Muscle of leg (tissue), 16 donors: ENCODE measurements around the gene PIEZO1. TPM values are rescaled to one million over a fixed set of nuclear protein-coding genes. Genes with fewer than 3 reads are reported as not detected.

Experiments used
- DNase-seq: peaks from one replicate; pipeline ENCODE4 v3.0.0; 2013
- H3K27ac ChIP-seq: one replicate; pipeline ENCODE4 v1.5.1; 2013; ENCODE audit warnings: mild to moderate bottlenecking, low read length, control low read depth
- H3K27me3 ChIP-seq: one replicate; pipeline ENCODE4 v1.6.1; 2013; ENCODE audit warnings: low read length; ENCODE audit not compliant: control insufficient read depth, insufficient read depth
- H3K36me3 ChIP-seq: one replicate; pipeline ENCODE4 v1.6.1; 2013; ENCODE audit warnings: low read length; ENCODE audit not compliant: control insufficient read depth, insufficient read depth
- H3K4me1 ChIP-seq: one replicate; pipeline ENCODE4 v1.6.1; 2013; ENCODE audit warnings: low read length; ENCODE audit not compliant: control insufficient read depth, insufficient read depth
- H3K4me3 ChIP-seq: one replicate; pipeline ENCODE4 v1.5.1; 2013; ENCODE audit warnings: low read length, control low read depth
- H3K9me3 ChIP-seq: replicated peaks from 2 replicates; pipeline ENCODE4 v1.6.1; 2013; ENCODE audit warnings: low read depth, low read length; ENCODE audit not compliant: control insufficient read depth
- WGBS: methylation state at CpG from one replicate; pipeline ENCODE4 v1.1.5; 2013; ENCODE audit warnings: missing lambda C conversion rate; ENCODE audit not compliant: insufficient coverage; 5-methylcytosine and 5-hydroxymethylcytosine counted together
- long read RNA-seq, 11 donors: transcript quantifications; one replicate each; lab custom pipeline, GENCODE V29; 2026
- polyA plus RNA-seq, 8 donors: library from polyadenylated mRNA; unstranded; fragments of 120-200 nt; gene quantifications; one replicate each; pipeline versions ENCODE4 v1.2.1 to v1.2.3, GENCODE V29; 2013; ENCODE audit warnings: inconsistent platforms in 1 of 8, low replicate concordance in 1 of 8; ENCODE audit not compliant: insufficient read length in 8 of 8, insufficient read depth in 1 of 8
- total RNA-seq: library from RNA; stranded (reverse); fragments of 120-200 nt; gene quantifications from one replicate; pipeline ENCODE4 v1.2.4, GENCODE V29; 2013

PIEZO1 gene, protein sequence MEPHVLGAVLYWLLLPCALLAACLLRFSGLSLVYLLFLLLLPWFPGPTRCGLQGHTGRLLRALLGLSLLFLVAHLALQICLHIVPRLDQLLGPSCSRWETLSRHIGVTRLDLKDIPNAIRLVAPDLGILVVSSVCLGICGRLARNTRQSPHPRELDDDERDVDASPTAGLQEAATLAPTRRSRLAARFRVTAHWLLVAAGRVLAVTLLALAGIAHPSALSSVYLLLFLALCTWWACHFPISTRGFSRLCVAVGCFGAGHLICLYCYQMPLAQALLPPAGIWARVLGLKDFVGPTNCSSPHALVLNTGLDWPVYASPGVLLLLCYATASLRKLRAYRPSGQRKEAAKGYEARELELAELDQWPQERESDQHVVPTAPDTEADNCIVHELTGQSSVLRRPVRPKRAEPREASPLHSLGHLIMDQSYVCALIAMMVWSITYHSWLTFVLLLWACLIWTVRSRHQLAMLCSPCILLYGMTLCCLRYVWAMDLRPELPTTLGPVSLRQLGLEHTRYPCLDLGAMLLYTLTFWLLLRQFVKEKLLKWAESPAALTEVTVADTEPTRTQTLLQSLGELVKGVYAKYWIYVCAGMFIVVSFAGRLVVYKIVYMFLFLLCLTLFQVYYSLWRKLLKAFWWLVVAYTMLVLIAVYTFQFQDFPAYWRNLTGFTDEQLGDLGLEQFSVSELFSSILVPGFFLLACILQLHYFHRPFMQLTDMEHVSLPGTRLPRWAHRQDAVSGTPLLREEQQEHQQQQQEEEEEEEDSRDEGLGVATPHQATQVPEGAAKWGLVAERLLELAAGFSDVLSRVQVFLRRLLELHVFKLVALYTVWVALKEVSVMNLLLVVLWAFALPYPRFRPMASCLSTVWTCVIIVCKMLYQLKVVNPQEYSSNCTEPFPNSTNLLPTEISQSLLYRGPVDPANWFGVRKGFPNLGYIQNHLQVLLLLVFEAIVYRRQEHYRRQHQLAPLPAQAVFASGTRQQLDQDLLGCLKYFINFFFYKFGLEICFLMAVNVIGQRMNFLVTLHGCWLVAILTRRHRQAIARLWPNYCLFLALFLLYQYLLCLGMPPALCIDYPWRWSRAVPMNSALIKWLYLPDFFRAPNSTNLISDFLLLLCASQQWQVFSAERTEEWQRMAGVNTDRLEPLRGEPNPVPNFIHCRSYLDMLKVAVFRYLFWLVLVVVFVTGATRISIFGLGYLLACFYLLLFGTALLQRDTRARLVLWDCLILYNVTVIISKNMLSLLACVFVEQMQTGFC (N-terminal part only)
- total RNA-seq (49.3 TPM), polyA plus RNA-seq (10 to 100 TPM; 48.6 to 75.6 (median 63.6) TPM)
- long read RNA-seq, donor 1: 0 reads
- long read RNA-seq, donor 2: 0 reads
- long read RNA-seq, donor 3, full-length matches to known transcripts: 4 of 4 reads
- long read RNA-seq, donor 3, partial matches to known transcripts: 0 of 4 reads
- long read RNA-seq, donor 3, other reads (novel, unspliced or antisense): 0 of 4 reads
- long read RNA-seq, donor 4, partial matches to known transcripts: 0 of 4 reads
- long read RNA-seq, donor 4, other reads (novel, unspliced or antisense): 0 of 4 reads
- long read RNA-seq, donor 5, partial matches to known transcripts: 0 of 3 reads
- long read RNA-seq, donor 5, other reads (novel, unspliced or antisense): 0 of 3 reads
- long read RNA-seq, donor 6, partial matches to known transcripts: 0 of 7 reads
- long read RNA-seq, donor 6, other reads (novel, unspliced or antisense): 0 of 7 reads
- long read RNA-seq, donor 7, partial matches to known transcripts: 0 of 3 reads
- long read RNA-seq, donor 7, other reads (novel, unspliced or antisense): 0 of 3 reads
- long read RNA-seq, donor 8, partial matches to known transcripts: 0 of 3 reads
- long read RNA-seq, donor 8, other reads (novel, unspliced or antisense): 0 of 3 reads
- long read RNA-seq, donor 9, partial matches to known transcripts: 0 of 3 reads
- long read RNA-seq, donor 9, other reads (novel, unspliced or antisense): 0 of 3 reads
- long read RNA-seq, donor 10, partial matches to known transcripts: 0 of 4 reads
- long read RNA-seq, donor 10, other reads (novel, unspliced or antisense): 0 of 4 reads
- long read RNA-seq, donor 11, partial matches to known transcripts: 0 of 1 reads
- long read RNA-seq, donor 11, other reads (novel, unspliced or antisense): 0 of 1 reads

DNA sequence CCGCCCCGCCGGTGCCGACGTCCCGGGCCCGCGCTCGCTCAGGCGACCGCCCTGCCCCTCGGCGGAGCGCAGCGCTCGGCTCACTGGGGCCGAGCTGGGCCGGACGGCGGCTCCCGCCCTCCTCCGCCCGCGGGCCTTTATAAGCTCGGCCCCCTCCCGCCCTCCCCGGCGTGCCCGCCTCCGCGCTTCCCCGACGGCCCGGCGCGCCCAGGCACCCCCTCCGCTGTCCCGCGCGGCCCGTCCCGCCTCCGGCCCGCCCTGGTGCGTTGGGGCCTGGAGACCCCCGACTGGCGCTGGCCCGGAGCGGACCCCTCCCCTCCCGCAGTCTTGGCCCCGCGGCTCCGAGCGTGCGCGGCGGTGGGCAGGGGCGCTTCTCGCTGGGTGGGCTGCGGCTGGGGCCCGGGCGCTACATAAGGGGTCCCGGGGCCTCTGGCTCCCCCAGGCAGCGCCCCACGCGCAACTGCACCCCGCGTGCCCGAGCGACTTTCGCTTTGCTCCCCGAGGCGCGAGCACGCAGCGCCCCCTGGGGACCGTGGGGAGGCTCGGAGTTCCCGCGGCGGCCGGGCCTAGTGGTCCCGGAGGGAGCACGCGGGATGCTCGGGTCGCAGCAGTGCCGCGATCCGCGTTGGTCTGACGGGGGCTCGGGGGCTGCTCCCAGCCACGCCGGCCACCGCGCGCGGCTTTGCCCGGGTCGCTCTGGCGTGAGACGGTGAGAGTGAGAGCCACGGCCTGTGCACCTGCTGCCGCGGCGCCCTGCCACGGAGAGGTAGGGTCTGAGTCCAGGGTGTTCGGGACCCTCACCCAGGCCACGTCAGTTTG is at the start of gene PIEZO1:
Gene PIEZO1 (minus strand): TSS at position 115 of the 819 bp plus-strand sequence. CDS start 256 bp downstream, outside the sequence.
- Histone ChIP-seq H3K36me3 (no peaks in the 10 kb centered on the region), H3K27ac (peak within 1 kb of the TSS; percentile 74), H3K4me1 (peaks cover 36% of the 10 kb centered on the region), H3K4me3 (peak within 1 kb of the TSS; percentile 50), H3K27me3 (peaks cover 30% of the 10 kb centered on the region), H3K9me3 (no peaks in the 10 kb centered on the region)
- 3% methylated on average over 109 of the region's 110 CpGs for WGBS
- DNase-seq: peak; percentile 80

DNA sequence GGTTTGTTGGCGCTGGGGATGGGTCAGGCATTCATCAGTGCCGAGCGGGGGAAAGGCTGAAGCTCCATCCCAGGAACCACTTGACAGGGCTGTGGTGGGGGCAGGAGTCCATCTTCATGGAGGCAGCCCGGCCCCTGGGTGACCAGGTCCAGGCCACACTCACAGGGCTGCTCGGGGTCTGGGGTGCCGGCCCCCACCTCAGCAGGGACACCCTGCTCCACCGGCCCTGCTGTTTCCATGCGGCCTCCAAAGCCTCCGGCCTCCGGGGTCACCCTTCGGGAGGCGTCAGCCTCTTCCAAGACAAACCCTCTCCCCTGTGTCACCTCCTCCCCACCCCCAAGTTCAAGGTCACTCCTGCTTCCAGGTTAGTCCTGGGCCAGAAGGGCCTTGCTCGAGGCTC is 49.6 kb upstream of the PIEZO1 start:
- Histone ChIP-seq H3K4me3 (no peak overlapping the region), H3K27ac (no peak overlapping the region), H3K4me1 (no peaks in the 10 kb centered on the region), H3K9me3 (no peaks in the 10 kb centered on the region), H3K27me3 (no peaks in the 10 kb centered on the region), H3K36me3 (peaks cover 21% of the 10 kb centered on the region)
- WGBS: 85% methylated on average over 11 of the region's 13 CpGs
- no peak for DNase-seq

DNA sequence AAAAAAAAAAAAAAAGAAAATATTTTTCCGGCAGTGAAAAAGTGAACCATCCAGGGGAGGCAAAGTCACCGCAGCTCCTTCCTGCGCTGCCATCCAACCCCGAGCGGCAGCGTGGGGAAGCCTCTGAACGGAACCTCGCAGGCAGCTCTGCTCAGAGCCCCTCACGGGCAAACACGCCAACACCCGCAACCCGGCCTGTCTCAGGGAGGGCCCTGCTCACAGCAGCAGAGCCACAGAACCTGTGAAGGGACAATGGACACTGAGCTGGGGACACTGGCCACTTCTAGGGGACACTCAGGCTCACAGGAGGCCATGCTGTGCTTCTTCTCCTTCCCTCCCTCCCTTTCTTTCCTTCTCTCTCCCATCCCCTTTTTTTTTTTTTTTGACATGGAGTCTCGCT is 48.1 kb upstream of the PIEZO1 start:
- Histone ChIP-seq H3K27ac (no peak overlapping the region), H3K4me3 (no peak overlapping the region), H3K27me3 (no peaks in the 10 kb centered on the region), H3K36me3 (peaks cover 15% of the 10 kb centered on the region), H3K4me1 (no peaks in the 10 kb centered on the region), H3K9me3 (no peaks in the 10 kb centered on the region)
- DNase-seq: no peak
- WGBS: 95% methylated on average over 8 of the region's 13 CpGs

DNA sequence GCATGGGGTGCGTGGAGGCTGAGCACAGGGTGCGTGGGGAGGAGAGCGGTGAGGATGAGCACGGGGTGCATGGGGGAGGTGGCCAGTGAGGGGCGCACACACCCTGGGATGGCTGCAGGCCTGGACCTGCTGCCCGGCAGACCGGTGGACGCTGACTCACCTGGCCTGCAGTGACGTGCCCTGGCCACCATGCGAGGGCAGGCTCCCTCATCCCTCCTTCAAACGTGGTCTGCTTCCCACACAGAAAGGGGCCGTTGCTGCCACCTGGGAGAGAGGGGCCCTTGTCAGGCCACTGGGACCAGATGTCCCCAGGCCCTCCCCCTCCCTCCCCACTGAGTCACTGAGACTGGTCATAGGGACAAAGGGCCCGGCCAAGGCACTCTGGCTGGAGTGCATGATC is 46.8 kb upstream of the PIEZO1 start:
- no peak overlapping the region for H3K27ac ChIP-seq
- no peak overlapping the region for H3K4me3 ChIP-seq
- peaks cover 19% of the 10 kb centered on the region for H3K36me3 ChIP-seq
- no peaks in the 10 kb centered on the region for H3K27me3 ChIP-seq
- WGBS: 59% methylated on average over 12 of the region's 13 CpGs
- DNase-seq: no peak
- no peaks in the 10 kb centered on the region for H3K4me1 ChIP-seq
- H3K9me3 ChIP-seq: no peaks in the 10 kb centered on the region

DNA sequence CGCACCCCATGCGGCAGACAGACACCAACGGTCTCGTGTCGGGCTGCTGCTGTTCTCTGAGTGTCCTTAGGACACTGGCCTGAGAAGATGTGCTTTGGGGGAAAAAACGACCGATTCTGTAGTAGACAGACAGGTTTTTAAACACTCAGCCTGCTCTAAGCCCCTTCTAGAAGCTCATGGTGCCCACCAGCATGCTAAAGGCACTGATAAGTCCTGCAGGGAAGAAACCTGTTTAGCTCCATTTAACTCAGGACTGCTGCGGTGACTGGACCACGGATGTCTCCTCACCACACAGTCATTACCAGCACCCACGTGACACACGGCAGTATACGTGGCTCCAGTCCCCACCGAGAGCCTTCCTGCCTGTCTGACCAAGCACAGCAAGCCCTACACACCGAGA is 45.8 kb upstream of the PIEZO1 start:
- WGBS: 95% methylated on average over 10 of the region's 14 CpGs
- H3K36me3 ChIP-seq: peaks cover 24% of the 10 kb centered on the region
- DNase-seq: no peak

DNA sequence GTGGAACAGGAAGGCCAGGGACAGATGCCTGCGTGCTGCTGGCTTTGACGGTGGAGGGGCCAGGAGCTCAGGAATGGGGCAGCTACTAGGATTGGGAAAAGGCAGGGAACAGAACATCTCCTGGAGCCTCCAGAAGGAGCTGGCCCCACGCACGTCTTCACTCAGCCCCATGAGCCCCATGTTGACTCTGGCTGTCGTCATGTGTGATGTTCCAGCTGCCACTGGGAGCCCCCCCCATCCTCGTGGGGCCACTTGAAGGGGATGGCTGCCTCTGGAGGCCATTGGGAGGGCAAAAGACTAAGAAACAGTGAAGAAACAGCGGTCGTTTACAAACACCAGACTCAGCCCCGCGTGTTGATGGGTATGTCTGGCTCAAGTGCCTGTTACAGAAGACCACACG is 45.2 kb upstream of the PIEZO1 start:
- H3K36me3 ChIP-seq: peaks cover 26% of the 10 kb centered on the region
- H3K27ac ChIP-seq: no peak overlapping the region
- no peaks in the 10 kb centered on the region for H3K9me3 ChIP-seq
- no peaks in the 10 kb centered on the region for H3K27me3 ChIP-seq
- 57% methylated on average over 8 of the region's 11 CpGs for WGBS
- H3K4me1 ChIP-seq: no peaks in the 10 kb centered on the region
- H3K4me3 ChIP-seq: no peak overlapping the region
- no peak for DNase-seq

More for the DNA sequence above, 45.8 kb upstream of the PIEZO1 start:
- no peak overlapping the region for H3K27ac ChIP-seq
- no peaks in the 10 kb centered on the region for H3K27me3 ChIP-seq
- H3K4me1 ChIP-seq: no peaks in the 10 kb centered on the region
- no peaks in the 10 kb centered on the region for H3K9me3 ChIP-seq
- H3K4me3 ChIP-seq: no peak overlapping the region

DNA sequence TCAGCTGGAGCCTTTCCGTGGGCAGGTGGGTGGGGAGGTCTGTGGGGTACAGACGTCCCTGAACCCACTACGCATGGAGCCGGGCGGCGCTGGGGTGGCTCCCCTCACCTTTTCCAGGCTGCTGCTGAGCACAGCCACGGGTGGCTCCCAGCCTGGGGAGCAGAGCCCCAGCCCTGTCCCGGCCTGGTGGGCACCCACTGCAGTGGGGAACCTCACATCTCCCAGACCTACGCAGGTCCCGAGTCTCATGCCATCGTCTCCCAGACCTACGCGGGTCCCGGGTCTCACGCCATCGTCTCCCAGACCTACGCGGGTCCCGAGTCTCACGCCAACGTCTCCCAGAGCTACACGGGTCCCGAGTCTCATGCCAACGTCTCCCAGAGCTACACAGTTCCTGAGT is 43.7 kb upstream of the PIEZO1 start:
- no peak overlapping the region for H3K4me3 ChIP-seq
- DNase-seq: no peak
- WGBS: 89% methylated on average over 24 of the region's 24 CpGs
- H3K9me3 ChIP-seq: no peaks in the 10 kb centered on the region
- peaks cover 30% of the 10 kb centered on the region for H3K36me3 ChIP-seq
- no peaks in the 10 kb centered on the region for H3K4me1 ChIP-seq
- no peaks in the 10 kb centered on the region for H3K27me3 ChIP-seq
- no peak overlapping the region for H3K27ac ChIP-seq

DNA sequence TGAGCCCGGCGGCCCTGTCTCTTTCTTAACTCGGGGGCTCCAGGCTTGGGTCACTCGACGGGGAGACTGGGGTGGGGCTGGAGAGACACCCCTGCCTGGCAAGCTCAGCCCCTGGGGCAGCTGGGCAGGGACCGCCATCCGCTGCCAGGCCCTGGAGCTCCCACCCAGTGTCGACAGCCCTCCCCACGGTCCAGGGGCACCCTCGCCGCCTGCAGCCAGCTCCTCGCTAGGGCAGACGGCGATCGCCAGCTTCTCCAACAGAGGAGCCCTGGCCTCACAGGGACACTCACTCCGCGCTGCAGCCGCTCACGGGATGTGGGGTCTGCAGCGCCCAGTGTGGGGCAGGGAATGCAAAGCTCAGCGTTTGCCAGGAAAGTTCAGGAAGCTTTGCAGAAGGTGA is 42.7 kb upstream of the PIEZO1 start:
- Histone ChIP-seq H3K36me3 (peaks cover 34% of the 10 kb centered on the region), H3K4me3 (no peak overlapping the region), H3K27ac (no peak overlapping the region), H3K27me3 (no peaks in the 10 kb centered on the region), H3K4me1 (no peaks in the 10 kb centered on the region), H3K9me3 (no peaks in the 10 kb centered on the region)
- 81% methylated on average over 21 of the region's 21 CpGs for WGBS
- DNase-seq: no peak
